ENCODE results near the gene PIK3CB. TPM values are rescaled to one million over a fixed set of nuclear protein-coding genes. Genes with fewer than 3 reads are reported as not detected.

Gene PIK3CB
- total RNA-seq, 1 experiment from 2014 or later = 8.3 TPM

- Histone ChIP-seq H3K79me2 (ENCODE audit: low read length) (no peaks in the 10 kb centered on the region), H2AFZ (ENCODE audit: low read length) (no peak overlapping the region), H3K4me1 (ENCODE audit: insufficient read depth, low read length) (no peaks in the 10 kb centered on the region), H3K27ac (ENCODE audit: low read length) (no peak overlapping the region), H3K9me2 (replicated peaks; ENCODE audit: low read length) (no peaks in the 10 kb centered on the region), H3K9ac (ENCODE audit: low read length) (no peak overlapping the region), H3K27me3 (ENCODE audit: low read length) (no peaks in the 10 kb centered on the region), H3K4me3 (ENCODE audit: low read length) (no peak overlapping the region), H3K4me2 (ENCODE audit: low read length) (no peak overlapping the region), H4K20me1 (ENCODE audit: low read length) (no peaks in the 10 kb centered on the region), H3K9me3 (ENCODE audit: low read length) (no peaks in the 10 kb centered on the region), H3K36me3 (ENCODE audit: low read depth, low read length) (no peaks in the 10 kb centered on the region), H3F3A (ENCODE audit: low read length, unreplicated experiment) (no peaks in the 10 kb centered on the region)
- intact Hi-C loops (cut with micrococcal nuclease) = no loop called here
- ATAC-seq (no peak), DNase-seq (no peak)
- POLR2A ChIA-PET (ENCODE audit: unreplicated experiment) = no interaction called here
- BruUV-seq (replicated peaks) = no TSS peak
- TF ChIP-seq CTCF (conservative IDR thresholded peaks at IDR 0.05; ENCODE audit: low read depth, low read length) (no peak), EZH2 (IDR thresholded peaks at IDR 0.05; ENCODE audit: low read length, unreplicated experiment) (no peak), EZH2phosphoT487 (IDR thresholded peaks at IDR 0.05; ENCODE audit: borderline replicate concordance, low read length) (no peak)
- CTCF ChIA-PET = no interaction called here
Observed at GRCh38 chr3:138846262-138846791, 11.6 kb upstream of the PIK3CB start.

- no peak overlapping the region for H3K4me3 ChIP-seq (ENCODE audit: low read length)
Observed at GRCh38 chr3:138845771-138846173, 11.0 kb upstream of the PIK3CB start.

More at GRCh38 chr3:138845771-138846173, 11.0 kb upstream of the PIK3CB start:
- no peak overlapping the region for H2AFZ ChIP-seq (ENCODE audit: low read length)
- no TSS peak for BruUV-seq (replicated peaks)
- no peak overlapping the region for H3K9ac ChIP-seq (ENCODE audit: low read length)
- no peaks in the 10 kb centered on the region for H3K79me2 ChIP-seq (ENCODE audit: low read length)
- H3K27ac ChIP-seq (ENCODE audit: low read length) = no peak overlapping the region
- no peaks in the 10 kb centered on the region for H3F3A ChIP-seq (ENCODE audit: low read length, unreplicated experiment)
- H3K27me3 ChIP-seq (ENCODE audit: low read length) = no peaks in the 10 kb centered on the region
- no peak overlapping the region for H3K4me2 ChIP-seq (ENCODE audit: low read length)
- intact Hi-C loops (cut with micrococcal nuclease) = no loop called here
- ChIA-PET POLR2A (ENCODE audit: unreplicated experiment) (no interaction called here), CTCF (no interaction called here)
- H4K20me1 ChIP-seq (ENCODE audit: low read length) = no peaks in the 10 kb centered on the region
- H3K36me3 ChIP-seq (ENCODE audit: low read depth, low read length) = no peaks in the 10 kb centered on the region
- TF ChIP-seq EZH2phosphoT487 (IDR thresholded peaks at IDR 0.05; ENCODE audit: borderline replicate concordance, low read length) (no peak), EZH2 (IDR thresholded peaks at IDR 0.05; ENCODE audit: low read length, unreplicated experiment) (no peak), CTCF (conservative IDR thresholded peaks at IDR 0.05; ENCODE audit: low read depth, low read length) (no peak)
- DNase-seq (no peak), ATAC-seq (no peak)
- H3K4me1 ChIP-seq (ENCODE audit: insufficient read depth, low read length) = no peaks in the 10 kb centered on the region
- no peaks in the 10 kb centered on the region for H3K9me3 ChIP-seq (ENCODE audit: low read length)
- no peaks in the 10 kb centered on the region for H3K9me2 ChIP-seq (replicated peaks; ENCODE audit: low read length)

Data from PC-3 (cell line).